Spleen (tissue), 11 donors: ENCODE measurements around the gene GAS5. TPM values are rescaled to one million over a fixed set of nuclear protein-coding genes. Genes with fewer than 3 reads are reported as not detected.
"Not testable (repeated sequence)": the region's sequence is repeated elsewhere in the genome, so short reads cannot be mapped to it uniquely, and the experiment has no call there.

ENCODE experiments used
- DNase-seq: peaks from one replicate; pipeline ENCODE4 v3.0.0-alpha.2; 2020
- H3K27ac ChIP-seq, 8 donors: fragments of 200-600 bp; sonication (generic) in 7 of 8; 1 replicate in 4 of 8; 2 replicates in 4 of 8; pipeline versions ENCODE4 v1.5.0 to v1.8.0; 2016 to 2021; ENCODE audit warnings: inconsistent platforms in 4 of 8, mild to moderate bottlenecking in 4 of 8, moderate library complexity in 1 of 8
- H3K27me3 ChIP-seq, 7 donors: fragments of 200-600 bp; sonication (generic) in 6 of 7; replicated peaks in 1 of 7; 1 replicate in 4 of 7; 2 replicates in 3 of 7; pipeline versions ENCODE4 v1.5.0 to v1.8.0; 2016 to 2021; ENCODE audit warnings: inconsistent platforms in 3 of 7, mild to moderate bottlenecking in 1 of 7
- H3K36me3 ChIP-seq, 6 donors: fragments of 200-600 bp; sonication (generic) in 5 of 6; 1 replicate in 4 of 6; 2 replicates in 2 of 6; pipeline versions ENCODE4 v1.5.0 to v1.8.0; 2016 to 2021; ENCODE audit warnings: inconsistent platforms in 2 of 6
- H3K4me1 ChIP-seq, 6 donors: fragments of 200-600 bp; sonication (generic) in 5 of 6; 1 replicate in 3 of 6; 2 replicates in 3 of 6; pipeline versions ENCODE4 v1.5.0 to v1.8.0; 2016 to 2021; ENCODE audit warnings: inconsistent platforms in 3 of 6
- H3K4me3 ChIP-seq, 8 donors: fragments of 200-600 bp; sonication (generic) in 7 of 8; 1 replicate in 4 of 8; 2 replicates in 4 of 8; pipeline versions ENCODE4 v1.5.0 to v1.8.0; 2016 to 2021; ENCODE audit warnings: inconsistent platforms in 4 of 8, mild to moderate bottlenecking in 4 of 8, moderate library complexity in 2 of 8
- H3K9me3 ChIP-seq, 8 donors: fragments of 200-600 bp; sonication (generic) in 7 of 8; 1 replicate in 4 of 8; 2 replicates in 4 of 8; pipeline versions ENCODE4 v1.5.0 to v1.8.0; 2016 to 2021; ENCODE audit warnings: inconsistent platforms in 4 of 8
- CTCF ChIP-seq, 11 experiments: fragments of 200-600 bp in 7 of 11; fragments of 450-650 bp in 4 of 11; sonication (generic) in 4 of 11; IDR thresholded peaks in 8 of 11; conservative IDR thresholded peaks in 3 of 11; 1 replicate in 7 of 11; 2 replicates in 4 of 11; pipeline versions ENCODE4 v1.4.0 to v1.8.0; 2016 to 2021; ENCODE audit warnings: antibody characterized with exemption in 11 of 11, inconsistent platforms in 4 of 11, mild to moderate bottlenecking in 1 of 11
- POLR2A ChIP-seq, 3 donors: fragments of 450-650 bp; IDR thresholded peaks; one replicate each; pipeline ENCODE4 v1.5.1; 2017; ENCODE audit warnings: antibody characterized with exemption in 3 of 3, mild to moderate bottlenecking in 1 of 3
- POLR2AphosphoS5 ChIP-seq, 3 donors: sonication (generic); formaldehyde crosslinking; IDR thresholded peaks; one replicate each; pipeline ENCODE4 v1.5.1; 2017; ENCODE audit warnings: antibody characterized with exemption in 3 of 3
- WGBS, 5 donors: extraction: QIAGEN DNeasy Blood & Tissue Kit in 3 of 5; methylation state at CpG; one replicate each; pipeline versions ENCODE4 v1.1.5 to v1.1.7; 2013 to 2018; 5-methylcytosine and 5-hydroxymethylcytosine counted together
- intact Hi-C: fragments of 100-400 bp; cut with DNase I; formaldehyde crosslinking; loops from one replicate; pipeline ENCODE4 v1.15.0; 2023; ENCODE audit warnings: low total_unique reads
- polyA plus RNA-seq, 3 donors: library from polyadenylated mRNA; stranded (reverse); fragments of 200-250 nt; gene quantifications; one replicate each; pipeline ENCODE4 v1.2.1, GENCODE V29; 2013
- total RNA-seq, 7 donors: library from RNA; depleted of rRNA in 3 of 7; stranded (reverse); fragments of >200 nt in 3 of 7; fragmentation: NEBNext Ultra II Directional in 4 of 7; extraction: Animal tissue kit (Norgen Biotek cat#: 25700) in 4 of 7; gene quantifications; one replicate each; pipeline versions ENCODE4 v1.1.0 to v1.2.1, GENCODE V29; 2016 to 2021
- donor health status: healthy with polysubstance abuse.
- donor health status: DM: no; HTN: no; CAD: no; lungs with moderate emphysema.
- donor health status: DM: no; HTN: no; CAD: no.
- donor health status: Bipolar disorder and iron deficiency.
- donor health status: healthy.
- donor health status: DM: no; HTN: no; CAD: no.
- donor health status: DM: yes; HTN: yes; CAD: no.

GAS5 gene
- total and polyA plus RNA-seq, 10 donors: 287 to 1,371 (median 350) TPM

DNA sequence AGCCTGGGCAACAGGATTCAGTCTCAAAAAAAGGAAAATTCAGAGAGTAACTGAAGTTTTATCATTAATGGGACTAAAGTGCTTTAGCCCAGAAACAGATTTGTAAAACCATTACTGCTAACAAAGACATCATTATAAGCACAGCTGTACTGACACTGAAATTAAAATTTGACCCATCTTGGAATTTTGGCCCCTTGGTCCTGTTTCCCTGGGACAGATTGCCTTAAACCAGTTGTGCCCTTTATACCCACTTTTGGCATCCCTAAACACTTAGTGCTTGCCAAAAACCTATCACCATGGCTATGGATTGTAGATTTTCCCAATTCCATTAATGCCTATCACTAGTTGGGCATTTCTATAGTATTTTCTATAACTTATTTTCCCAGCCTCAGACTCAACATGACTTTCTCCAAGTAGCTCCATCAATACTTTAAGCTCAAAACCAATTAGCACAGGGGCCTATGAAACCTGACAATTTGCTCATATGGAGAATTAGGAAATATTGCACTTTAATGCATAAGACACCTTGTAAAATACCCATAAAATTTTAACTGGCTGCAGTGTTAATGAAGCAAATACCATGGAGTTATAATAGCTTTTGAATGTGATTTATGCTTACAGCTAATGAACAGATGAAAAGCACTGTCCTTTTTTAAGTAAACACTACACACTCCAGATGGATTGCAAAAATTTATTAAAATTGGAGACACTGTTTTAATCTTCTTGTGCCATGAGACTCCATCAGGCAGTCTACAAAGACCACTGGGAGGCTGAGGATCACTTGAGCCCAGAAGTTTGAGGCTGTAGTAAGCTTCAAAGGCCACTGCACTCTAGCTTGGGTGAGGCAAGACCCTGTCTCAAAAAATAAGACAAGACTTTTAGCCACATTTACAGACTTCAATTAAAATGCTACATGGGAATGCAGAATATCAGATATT lies 4.3 kb downstream of the GAS5 start:
- Histone ChIP-seq H3K27me3 (no peaks in the 10 kb centered on the region), H3K27ac (peak overlapping the region in 1 of 8 donors; percentile 99), H3K9me3 (no peaks in the 10 kb centered on the region), H3K4me3 (no peak overlapping the region), H3K4me1 (peaks cover 28 to 50% (median 36%) of the 10 kb centered on the region in 6 donors), H3K36me3 (peaks cover 0 to 83% (median 52%) of the 10 kb centered on the region in 6 donors)
- intact Hi-C loops: loop anchor here (10.0 kb wide), 1 partner anchor 71 kb away; no protein-coding TSS in a partner anchor
- DNase-seq: no peak
- TF ChIP-seq CTCF (IDR thresholded peaks at IDR 0.05 in 8 of 11, conservative IDR thresholded peaks at IDR 0.05 in 3 of 11): no peak

DNA sequence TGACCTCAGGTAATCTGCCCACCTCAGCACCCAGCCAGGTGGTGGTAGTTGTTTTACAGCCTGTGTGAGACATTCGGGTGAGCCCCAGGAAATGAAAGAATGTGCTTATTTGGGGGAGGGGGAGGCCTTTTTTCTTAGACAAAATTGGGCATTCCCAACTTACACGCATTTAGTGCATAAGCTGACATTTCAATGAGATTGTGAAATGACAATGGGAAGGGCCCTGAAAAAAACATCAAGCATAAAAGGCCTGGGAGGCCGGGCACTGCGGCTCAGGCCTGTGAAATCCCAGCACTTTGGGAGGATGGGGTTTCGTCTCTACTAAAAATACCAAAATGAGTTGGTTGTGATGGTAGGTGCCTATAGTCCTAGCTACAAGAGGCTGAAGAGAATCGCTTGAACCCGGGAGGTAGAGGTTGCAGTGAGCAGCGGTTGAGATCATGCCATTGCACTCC lies 5.0 kb downstream of the GAS5 start:
- TF ChIP-seq POLR2A (IDR thresholded peaks at IDR 0.05): no peak
- TF ChIP-seq POLR2AphosphoS5 (IDR thresholded peaks at IDR 0.05): no peak
- TF ChIP-seq CTCF (IDR thresholded peaks at IDR 0.05 in 8 of 11, conservative IDR thresholded peaks at IDR 0.05 in 3 of 11): no peak
- peaks cover 0 to 90% (median 59%) of the 10 kb centered on the region in 6 donors for H3K36me3 ChIP-seq
- DNase-seq: no peak
- H3K4me3 ChIP-seq: no peak overlapping the region
- peak overlapping the region in 1 of 8 donors; percentile 16 for H3K27ac ChIP-seq
- H3K27me3 ChIP-seq: no peaks in the 10 kb centered on the region
- WGBS, 5 donors: 60 to 75% (median 68%) methylated on average over 8 of the region's 8 CpGs
- peaks cover 28 to 50% (median 36%) of the 10 kb centered on the region in 6 donors for H3K4me1 ChIP-seq
- intact Hi-C loops: loop anchor here (10.0 kb wide), 1 partner anchor 72 kb away; no protein-coding TSS in a partner anchor
- no peaks in the 10 kb centered on the region for H3K9me3 ChIP-seq

DNA sequence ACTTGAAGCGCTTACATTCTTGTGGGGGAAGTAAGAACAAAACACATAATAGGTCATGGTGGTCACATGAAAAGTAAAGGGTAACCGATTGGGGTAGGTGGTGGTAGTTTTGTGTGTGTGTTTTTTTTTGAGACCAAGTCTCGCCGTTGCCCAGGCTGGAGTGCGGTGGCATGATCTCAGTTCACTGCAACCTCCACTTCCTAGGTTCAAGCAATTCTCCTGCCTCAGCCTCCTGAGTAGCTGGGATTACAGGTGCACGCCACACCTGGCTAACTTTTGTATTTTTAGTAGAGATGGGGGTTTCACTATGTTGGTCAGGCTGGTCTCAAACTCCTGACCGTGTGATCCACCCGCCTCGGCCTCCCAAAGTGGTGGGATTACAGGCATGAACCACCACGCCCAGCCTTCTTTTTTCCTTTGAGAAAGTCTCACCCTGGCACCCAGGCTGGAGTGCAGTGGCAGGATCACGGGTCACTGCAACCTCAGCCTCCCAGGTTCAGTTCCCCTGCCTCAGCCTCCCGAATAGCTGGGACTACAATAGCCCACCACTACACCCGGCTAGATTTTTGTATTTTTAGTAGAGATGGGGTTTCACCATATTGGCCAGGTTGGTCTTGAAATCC lies 5.5 kb downstream of the GAS5 start:
- H3K27me3 ChIP-seq, DNase-seq, H3K4me3 ChIP-seq, H3K9me3 ChIP-seq: not testable (repeated sequence)
- intact Hi-C loops: loop anchor here (10.0 kb wide), 1 partner anchor 73 kb away; no protein-coding TSS in a partner anchor
- Histone ChIP-seq H3K36me3 (peaks cover 0 to 96% (median 63%) of the 10 kb centered on the region in 6 donors), H3K4me1 (peaks cover 28 to 46% (median 35%) of the 10 kb centered on the region in 6 donors), H3K27ac (peak overlapping the region in 1 of 8 donors; percentile 16)
- WGBS, 5 donors: 75 to 80% (median 75%) methylated on average over 13 of the region's 13 CpGs
- TF ChIP-seq POLR2AphosphoS5 (IDR thresholded peaks at IDR 0.05): peak in 2 of 3 donors; percentile 17 to 48

GRCh38 chr1:173861731-173862145 lies 6.1 kb downstream of the GAS5 start:
- intact Hi-C loops: loop anchor here (10.0 kb wide), 1 partner anchor 73 kb away; no protein-coding TSS in a partner anchor
- H3K36me3 ChIP-seq: peaks cover 0 to 100% (median 67%) of the 10 kb centered on the region in 6 donors
- 89 to 92% (median 90%) methylated on average over 7 of the region's 7 CpGs for WGBS, 5 donors

More at GRCh38 chr1:173861731-173862145, 6.1 kb downstream of the GAS5 start:
- H3K4me1 ChIP-seq: peaks cover 25 to 41% (median 31%) of the 10 kb centered on the region in 6 donors
- DNase-seq: no peak
- H3K9me3 ChIP-seq: no peaks in the 10 kb centered on the region
- no peaks in the 10 kb centered on the region for H3K27me3 ChIP-seq
- no peak overlapping the region for H3K27ac ChIP-seq
- TF ChIP-seq CTCF (IDR thresholded peaks at IDR 0.05 in 8 of 11, conservative IDR thresholded peaks at IDR 0.05 in 3 of 11): no peak
- TF ChIP-seq POLR2AphosphoS5 (IDR thresholded peaks at IDR 0.05): no peak
- no peak for TF ChIP-seq POLR2A (IDR thresholded peaks at IDR 0.05)
- no peak overlapping the region for H3K4me3 ChIP-seq
